NT2/D1 (cell line): ENCODE data around the gene JDP2.

Source experiments
- SUZ12 ChIP-seq: IDR thresholded peaks from 2 replicates; pipeline ENCODE4 v1.6.1; 2011; ENCODE audit not compliant: insufficient read length, insufficient read depth; ENCODE audit errors: extremely low read depth
- YY1 ChIP-seq: IDR thresholded peaks from 2 replicates; pipeline ENCODE4 v1.6.1; 2011; ENCODE audit not compliant: insufficient read length, insufficient read depth
- ZNF274 ChIP-seq: IDR thresholded peaks from 2 replicates; pipeline ENCODE4 v1.6.1; 2011; ENCODE audit warnings: mild to moderate bottlenecking, low read depth, low read length

DNA sequence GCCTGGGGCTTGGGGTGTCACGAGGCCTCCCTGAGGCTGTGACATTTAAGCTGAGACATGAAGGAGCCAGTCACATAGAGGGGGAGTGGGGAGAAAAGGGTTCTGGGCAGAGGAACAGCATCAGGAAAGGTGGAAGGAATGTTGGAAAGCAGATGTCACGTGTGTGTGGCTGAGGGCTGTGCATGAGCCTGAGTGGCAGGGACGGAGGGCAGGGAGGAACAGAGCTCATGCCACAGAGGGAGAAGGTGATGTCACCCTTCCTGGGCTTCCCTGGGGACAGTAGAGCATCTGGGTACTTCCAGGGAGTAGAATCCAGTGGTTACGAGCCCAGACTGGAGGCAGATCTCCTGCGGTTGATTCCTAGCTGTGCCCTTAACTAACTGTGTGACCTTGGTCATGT is 32.0 kb upstream of the JDP2 start:
- TF ChIP-seq YY1 (no peak), ZNF274 (no peak), SUZ12 (no peak)
